A673 (cell line): ENCODE data around the gene IL1RAPL1.

Source experiments
- EZH2 ChIP-seq: fragments of 200-600 bp; sonication (generic); IDR thresholded peaks from 2 replicates; pipeline ENCODE4 v1.6.1; 2017; ENCODE audit warnings: borderline replicate concordance, low read depth, mild to moderate bottlenecking, mixed read lengths, antibody characterized with exemption, low read length; ENCODE audit not compliant: poor library complexity, severe bottlenecking
- TF ChIP-seq, protein P1 (sequence below): fragments of 300-800, 200-600 bp; sonication (generic); conservative IDR thresholded peaks from 2 replicates; pipeline ENCODE4 v1.5.1; 2017; ENCODE audit warnings: low read depth, mild to moderate bottlenecking, antibody characterized with exemption, low read length, moderate library complexity, mixed read lengths

DNA sequence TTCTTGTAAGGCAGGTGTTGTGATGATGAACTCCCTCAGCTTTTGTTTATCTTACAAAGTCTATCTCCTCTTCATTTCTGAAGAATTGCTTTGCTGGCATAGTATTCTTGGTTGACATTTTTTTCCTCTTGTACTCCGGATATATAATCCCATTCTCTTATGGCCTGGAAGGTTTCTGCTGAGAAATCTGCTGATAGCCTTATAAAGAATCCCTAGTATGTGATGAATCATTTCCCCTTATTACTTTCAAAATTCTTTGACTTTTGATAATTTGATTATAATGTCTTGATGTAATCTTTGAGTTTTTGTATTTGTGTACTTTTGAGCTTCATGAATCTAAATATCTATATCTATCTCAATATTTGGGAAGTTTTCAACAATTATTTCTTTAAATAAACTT is 972.8 kb downstream of the IL1RAPL1 start:
- TF ChIP-seq, protein P1, sequence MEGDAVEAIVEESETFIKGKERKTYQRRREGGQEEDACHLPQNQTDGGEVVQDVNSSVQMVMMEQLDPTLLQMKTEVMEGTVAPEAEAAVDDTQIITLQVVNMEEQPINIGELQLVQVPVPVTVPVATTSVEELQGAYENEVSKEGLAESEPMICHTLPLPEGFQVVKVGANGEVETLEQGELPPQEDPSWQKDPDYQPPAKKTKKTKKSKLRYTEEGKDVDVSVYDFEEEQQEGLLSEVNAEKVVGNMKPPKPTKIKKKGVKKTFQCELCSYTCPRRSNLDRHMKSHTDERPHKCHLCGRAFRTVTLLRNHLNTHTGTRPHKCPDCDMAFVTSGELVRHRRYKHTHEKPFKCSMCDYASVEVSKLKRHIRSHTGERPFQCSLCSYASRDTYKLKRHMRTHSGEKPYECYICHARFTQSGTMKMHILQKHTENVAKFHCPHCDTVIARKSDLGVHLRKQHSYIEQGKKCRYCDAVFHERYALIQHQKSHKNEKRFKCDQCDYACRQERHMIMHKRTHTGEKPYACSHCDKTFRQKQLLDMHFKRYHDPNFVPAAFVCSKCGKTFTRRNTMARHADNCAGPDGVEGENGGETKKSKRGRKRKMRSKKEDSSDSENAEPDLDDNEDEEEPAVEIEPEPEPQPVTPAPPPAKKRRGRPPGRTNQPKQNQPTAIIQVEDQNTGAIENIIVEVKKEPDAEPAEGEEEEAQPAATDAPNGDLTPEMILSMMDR = no peak
- no peak for TF ChIP-seq EZH2
